SK-N-SH treated with all-trans-retinoic acid at 6 μM for 48 hours (cell line): Measurements from ENCODE around the gene TRIM22.

ENCODE experiments used
- ATAC-seq: fragments of 200-7000 bp; cut with Tn5 transposase; 3 replicates; pipeline ENCODE4 v1.9.1; 2020; ENCODE audit warnings: mild to moderate bottlenecking, moderate library complexity
- BACH2 ChIP-seq: fragments of 250-450 bp; sonication (Bioruptor Pico); IDR thresholded peaks from 2 replicates; pipeline ENCODE4 v1.9.0; 2021; ENCODE audit warnings: mild to moderate bottlenecking, borderline replicate concordance
- CREB5 ChIP-seq: fragments of 250-450 bp; sonication (Bioruptor Pico); IDR thresholded peaks from 2 replicates; pipeline ENCODE4 v1.5.1; 2020; ENCODE audit warnings: low read depth, mild to moderate bottlenecking, moderate library complexity
- CSDC2 ChIP-seq: fragments of 250-450 bp; sonication (Bioruptor Pico); IDR thresholded peaks from 2 replicates; pipeline ENCODE4 v1.5.0; 2020; ENCODE audit warnings: mild to moderate bottlenecking, moderate library complexity
- CSRNP3 ChIP-seq: fragments of 250-450 bp; sonication (Bioruptor Pico); IDR thresholded peaks from 2 replicates; pipeline ENCODE4 v1.5.1; 2021; ENCODE audit warnings: mild to moderate bottlenecking, moderate library complexity
- ESRRG ChIP-seq: fragments of 250-450 bp; sonication (Bioruptor Pico); IDR thresholded peaks from 2 replicates; pipeline ENCODE4 v1.6.1; 2021; ENCODE audit warnings: mild to moderate bottlenecking
- GLIS3 ChIP-seq: fragments of 250-450 bp; sonication (Bioruptor Pico); IDR thresholded peaks from 2 replicates; pipeline ENCODE4 v1.5.0; 2020; ENCODE audit warnings: mild to moderate bottlenecking, moderate library complexity
- ISL1 ChIP-seq: fragments of 250-450 bp; sonication (Bioruptor Pico); IDR thresholded peaks from 2 replicates; pipeline ENCODE4 v2.1.2; 2022; ENCODE audit warnings: mild to moderate bottlenecking, moderate library complexity
- OSR1 ChIP-seq: fragments of 250-450 bp; sonication (Bioruptor Pico); IDR thresholded peaks from 2 replicates; pipeline ENCODE4 v1.8.0; 2022; ENCODE audit warnings: moderate library complexity, mild to moderate bottlenecking, inconsistent platforms
- PATZ1 ChIP-seq: fragments of 250-450 bp; sonication (Bioruptor Pico); IDR thresholded peaks from 2 replicates; pipeline ENCODE4 v1.8.0; 2020; ENCODE audit warnings: mild to moderate bottlenecking, moderate library complexity, borderline replicate concordance
- POU6F1 ChIP-seq: fragments of 250-450 bp; sonication (Bioruptor Pico); IDR thresholded peaks from 2 replicates; pipeline ENCODE4 v1.8.0; 2021; ENCODE audit warnings: low read depth, mild to moderate bottlenecking, moderate library complexity, borderline replicate concordance
- SNAI2 ChIP-seq: fragments of 250-450 bp; sonication (Bioruptor Pico); IDR thresholded peaks from 2 replicates; pipeline ENCODE4 v1.5.0; 2020; ENCODE audit warnings: mild to moderate bottlenecking, moderate library complexity
- TCF4 ChIP-seq: fragments of 250-450 bp; sonication (Bioruptor Pico); IDR thresholded peaks from 2 replicates; pipeline ENCODE4 v1.8.0; 2021; ENCODE audit warnings: mild to moderate bottlenecking, moderate library complexity, borderline replicate concordance
- TOX ChIP-seq: fragments of 250-450 bp; sonication (Bioruptor Pico); IDR thresholded peaks from 2 replicates; pipeline ENCODE4 v1.8.0; 2021; ENCODE audit warnings: mild to moderate bottlenecking, moderate library complexity, borderline replicate concordance
- TSHZ2 ChIP-seq: fragments of 250-450 bp; sonication (Bioruptor Pico); IDR thresholded peaks from 2 replicates; pipeline ENCODE4 v1.5.0; 2020; ENCODE audit warnings: mild to moderate bottlenecking, moderate library complexity
- ZC3H10 ChIP-seq: fragments of 250-450 bp; sonication (Bioruptor Pico); IDR thresholded peaks from 2 replicates; pipeline ENCODE4 v1.5.1; 2021; ENCODE audit warnings: mild to moderate bottlenecking, moderate library complexity
- ZFP3 ChIP-seq: fragments of 250-450 bp; sonication (Bioruptor Pico); IDR thresholded peaks from 2 replicates; pipeline ENCODE4 v1.5.0; 2020; ENCODE audit warnings: mild to moderate bottlenecking, moderate library complexity
- ZNF565 ChIP-seq: fragments of 450-650 bp; formaldehyde crosslinking; conservative IDR thresholded peaks from 2 replicates; pipeline ENCODE4 v1.5.0; 2020; ENCODE audit warnings: low read depth, mild to moderate bottlenecking, moderate library complexity
- ZNF70 ChIP-seq: fragments of 450-650 bp; formaldehyde crosslinking; IDR thresholded peaks from 2 replicates; pipeline ENCODE4 v1.5.0; 2020; ENCODE audit warnings: mild to moderate bottlenecking, moderate library complexity
- ZNF8 ChIP-seq: fragments of 450-650 bp; formaldehyde crosslinking; IDR thresholded peaks from 2 replicates; pipeline ENCODE4 v1.5.0; 2020; ENCODE audit warnings: mild to moderate bottlenecking, moderate library complexity

The TRIM22 gene

GRCh38 chr11:5719703-5720495 lies 30.3 kb downstream of the TRIM22 start:
- ATAC-seq: no peak
- TF ChIP-seq TOX (CRISPR knock-in tag): no peak
- no peak for TF ChIP-seq TSHZ2 (CRISPR knock-in tag)
- no peak for TF ChIP-seq TCF4 (CRISPR knock-in tag)
- no peak for TF ChIP-seq GLIS3 (CRISPR knock-in tag)
- TF ChIP-seq ZNF8 (CRISPR knock-in tag): no peak
- TF ChIP-seq ESRRG (CRISPR knock-in tag): no peak
- TF ChIP-seq PATZ1 (CRISPR knock-in tag): no peak
- TF ChIP-seq BACH2 (CRISPR knock-in tag): no peak
- no peak for TF ChIP-seq ZNF565
- no peak for TF ChIP-seq ZC3H10 (CRISPR knock-in tag)
- TF ChIP-seq CREB5 (CRISPR knock-in tag): no peak

GRCh38 chr11:5722622-5723021 lies 33.0 kb downstream of the TRIM22 start:
- ATAC-seq: no peak
- TF ChIP-seq OSR1 (CRISPR knock-in tag): no peak
- no peak for TF ChIP-seq GLIS3 (CRISPR knock-in tag)

- no peak for ATAC-seq
- TF ChIP-seq ZFP3 (CRISPR knock-in tag): no peak
- no peak for TF ChIP-seq TSHZ2 (CRISPR knock-in tag)
- TF ChIP-seq ISL1: no peak
- no peak for TF ChIP-seq ZNF565
- TF ChIP-seq BACH2 (CRISPR knock-in tag): no peak
- no peak for TF ChIP-seq ZNF70
- TF ChIP-seq CSDC2 (CRISPR knock-in tag): no peak
- no peak for TF ChIP-seq SNAI2 (CRISPR knock-in tag)
- no peak for TF ChIP-seq CSRNP3 (CRISPR knock-in tag)
- TF ChIP-seq ESRRG (CRISPR knock-in tag): no peak
- TF ChIP-seq TCF4 (CRISPR knock-in tag): no peak
- no peak for TF ChIP-seq OSR1 (CRISPR knock-in tag)
- no peak for TF ChIP-seq TOX (CRISPR knock-in tag)
- TF ChIP-seq PATZ1 (CRISPR knock-in tag): no peak
- no peak for TF ChIP-seq POU6F1 (CRISPR knock-in tag)
- TF ChIP-seq ZNF8 (CRISPR knock-in tag): no peak
These were observed 36.8 kb downstream of the TRIM22 start for GRCh38 chr11:5726351-5726750.
